A673 (cell line): ENCODE measurements around the gene LRRC27.

Experiments used
- CTCF ChIP-seq: fragments of 300-800, 200-600 bp; sonication (generic); conservative IDR thresholded peaks from 2 replicates; pipeline ENCODE4 v1.5.1; 2017; ENCODE audit warnings: low read depth, mild to moderate bottlenecking, antibody characterized with exemption, low read length, moderate library complexity, mixed read lengths
- EZH2 ChIP-seq: fragments of 200-600 bp; sonication (generic); IDR thresholded peaks from 2 replicates; pipeline ENCODE4 v1.6.1; 2017; ENCODE audit warnings: borderline replicate concordance, low read depth, mild to moderate bottlenecking, mixed read lengths, antibody characterized with exemption, low read length; ENCODE audit not compliant: poor library complexity, severe bottlenecking

- no peak for TF ChIP-seq EZH2
- no peak for TF ChIP-seq CTCF
These were observed 23.2 kb upstream of the LRRC27 start for GRCh38 chr10:132308587-132309470.
